ENCODE measurements around the gene SPACA9.

DNA sequence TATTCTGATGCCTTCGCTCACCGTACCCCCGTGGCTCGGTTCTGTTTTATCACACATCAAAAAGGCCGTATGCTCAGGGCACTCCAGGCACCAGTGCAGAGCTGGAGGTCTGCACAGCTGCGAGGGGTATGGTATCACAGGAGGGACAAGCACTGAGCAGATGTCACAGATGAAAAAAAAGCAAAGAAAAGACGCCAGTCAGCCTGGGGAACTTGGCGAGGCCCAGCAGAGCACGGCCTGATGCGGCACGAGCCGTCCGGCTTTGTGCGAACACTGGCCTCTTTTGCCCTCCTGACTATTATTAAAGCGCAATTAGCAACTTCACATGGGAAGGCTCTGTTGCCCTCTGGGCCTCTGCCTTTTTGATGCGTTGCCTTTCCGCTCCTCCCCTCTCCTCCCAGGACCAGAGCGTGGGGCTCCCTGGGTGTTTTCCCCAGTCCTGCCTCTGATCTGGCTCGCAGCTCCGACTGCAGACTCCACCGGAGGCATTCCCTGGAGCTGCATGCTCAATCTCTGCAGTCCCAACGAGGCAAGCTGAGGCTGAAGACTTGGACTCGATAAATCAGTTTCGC, 45.1 kb upstream of the SPACA9 start:
- TF ChIP-seq TAF1 (IDR thresholded peaks at IDR 0.05; ENCODE audit: borderline replicate concordance, insufficient read depth, low read length): no peak
- TF ChIP-seq, protein P1, sequence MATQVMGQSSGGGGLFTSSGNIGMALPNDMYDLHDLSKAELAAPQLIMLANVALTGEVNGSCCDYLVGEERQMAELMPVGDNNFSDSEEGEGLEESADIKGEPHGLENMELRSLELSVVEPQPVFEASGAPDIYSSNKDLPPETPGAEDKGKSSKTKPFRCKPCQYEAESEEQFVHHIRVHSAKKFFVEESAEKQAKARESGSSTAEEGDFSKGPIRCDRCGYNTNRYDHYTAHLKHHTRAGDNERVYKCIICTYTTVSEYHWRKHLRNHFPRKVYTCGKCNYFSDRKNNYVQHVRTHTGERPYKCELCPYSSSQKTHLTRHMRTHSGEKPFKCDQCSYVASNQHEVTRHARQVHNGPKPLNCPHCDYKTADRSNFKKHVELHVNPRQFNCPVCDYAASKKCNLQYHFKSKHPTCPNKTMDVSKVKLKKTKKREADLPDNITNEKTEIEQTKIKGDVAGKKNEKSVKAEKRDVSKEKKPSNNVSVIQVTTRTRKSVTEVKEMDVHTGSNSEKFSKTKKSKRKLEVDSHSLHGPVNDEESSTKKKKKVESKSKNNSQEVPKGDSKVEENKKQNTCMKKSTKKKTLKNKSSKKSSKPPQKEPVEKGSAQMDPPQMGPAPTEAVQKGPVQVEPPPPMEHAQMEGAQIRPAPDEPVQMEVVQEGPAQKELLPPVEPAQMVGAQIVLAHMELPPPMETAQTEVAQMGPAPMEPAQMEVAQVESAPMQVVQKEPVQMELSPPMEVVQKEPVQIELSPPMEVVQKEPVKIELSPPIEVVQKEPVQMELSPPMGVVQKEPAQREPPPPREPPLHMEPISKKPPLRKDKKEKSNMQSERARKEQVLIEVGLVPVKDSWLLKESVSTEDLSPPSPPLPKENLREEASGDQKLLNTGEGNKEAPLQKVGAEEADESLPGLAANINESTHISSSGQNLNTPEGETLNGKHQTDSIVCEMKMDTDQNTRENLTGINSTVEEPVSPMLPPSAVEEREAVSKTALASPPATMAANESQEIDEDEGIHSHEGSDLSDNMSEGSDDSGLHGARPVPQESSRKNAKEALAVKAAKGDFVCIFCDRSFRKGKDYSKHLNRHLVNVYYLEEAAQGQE (IDR thresholded peaks at IDR 0.05; ENCODE audit: insufficient read depth in 1 of 2, low read depth in 2 of 2, low read length in 2 of 2): no peak
